SJSA1 (cell line): ENCODE data around the gene MSH5. TPM values are rescaled to one million over a fixed set of nuclear protein-coding genes. Genes with fewer than 3 reads are reported as not detected.

ENCODE experiments used
- DNase-seq, 2 experiments: peaks; one replicate each; pipeline ENCODE4 v3.0.0-alpha.2; 2015 to 2020; ENCODE audit warnings: low spot score in 2 of 2, low read depth in 1 of 2
- H3K27ac ChIP-seq: fragments of 250-450 bp; sonication (Bioruptor Pico); 2 replicates; pipeline ENCODE4 v1.5.1; 2020; ENCODE audit warnings: mild to moderate bottlenecking, moderate library complexity
- H3K27me3 ChIP-seq: fragments of 250-450 bp; sonication (Bioruptor Pico); replicated peaks from 2 replicates; pipeline ENCODE4 v1.5.1; 2020; ENCODE audit warnings: mild to moderate bottlenecking, moderate library complexity
- H3K36me3 ChIP-seq: fragments of 250-450 bp; sonication (Bioruptor Pico); 2 replicates; pipeline ENCODE4 v1.5.1; 2020; ENCODE audit warnings: mild to moderate bottlenecking
- H3K4me1 ChIP-seq: fragments of 250-450 bp; sonication (Bioruptor Pico); replicated peaks from 2 replicates; pipeline ENCODE4 v1.6.1; 2021; ENCODE audit warnings: mild to moderate bottlenecking
- H3K4me3 ChIP-seq: fragments of 250-450 bp; sonication (Bioruptor Pico); 2 replicates; pipeline ENCODE4 v1.5.1; 2020; ENCODE audit warnings: mild to moderate bottlenecking
- H3K9me3 ChIP-seq: fragments of 250-450 bp; sonication (Bioruptor Pico); replicated peaks from 2 replicates; pipeline ENCODE4 v1.5.1; 2020; ENCODE audit warnings: mild to moderate bottlenecking
- total RNA-seq: library from RNA; depleted of rRNA; stranded (reverse); fragments of >200 nt; shearing (Covaris generic); gene quantifications from 2 replicates; pipeline ENCODE4 v1.2.3, GENCODE V29; 2014

MSH5 gene
- total RNA-seq, 1 experiment from 2014 or later: 16.7 TPM

DNA sequence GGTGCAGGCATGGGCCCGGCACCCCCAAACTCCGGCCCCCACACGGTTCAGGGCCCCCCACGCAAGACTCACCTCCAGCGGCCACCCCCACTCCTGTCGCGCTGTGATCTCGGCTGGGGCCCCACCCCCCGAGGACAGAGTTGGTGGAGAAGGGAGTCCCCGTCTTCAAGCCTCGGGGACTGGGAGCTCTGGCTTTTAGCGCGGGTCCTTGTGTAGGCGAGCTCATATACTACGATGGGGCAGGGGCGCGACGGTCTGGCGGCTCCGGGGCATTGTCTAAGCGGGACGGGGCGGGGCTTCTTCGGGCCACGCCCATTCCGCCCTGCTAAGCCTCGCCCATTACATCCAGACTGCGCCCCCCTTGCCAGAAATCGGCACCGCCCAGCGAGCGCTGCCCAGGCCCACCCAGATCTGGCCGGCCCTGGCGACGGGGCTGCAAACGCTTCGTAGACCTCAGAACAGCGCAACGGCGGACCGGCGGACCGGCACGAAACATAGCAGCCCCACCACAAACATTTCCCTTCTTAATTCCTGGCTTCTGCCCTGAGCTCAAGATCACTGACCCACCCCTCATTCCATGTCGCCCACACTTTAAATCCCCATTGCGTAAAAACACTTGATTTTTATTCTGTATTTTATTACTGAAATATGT is 9.7 kb upstream of the MSH5 start:
- peaks cover 83% of the 10 kb centered on the region for H3K36me3 ChIP-seq
- peaks cover 3% of the 10 kb centered on the region for H3K9me3 ChIP-seq
- peak; percentile 94 to 95 for DNase-seq

DNA sequence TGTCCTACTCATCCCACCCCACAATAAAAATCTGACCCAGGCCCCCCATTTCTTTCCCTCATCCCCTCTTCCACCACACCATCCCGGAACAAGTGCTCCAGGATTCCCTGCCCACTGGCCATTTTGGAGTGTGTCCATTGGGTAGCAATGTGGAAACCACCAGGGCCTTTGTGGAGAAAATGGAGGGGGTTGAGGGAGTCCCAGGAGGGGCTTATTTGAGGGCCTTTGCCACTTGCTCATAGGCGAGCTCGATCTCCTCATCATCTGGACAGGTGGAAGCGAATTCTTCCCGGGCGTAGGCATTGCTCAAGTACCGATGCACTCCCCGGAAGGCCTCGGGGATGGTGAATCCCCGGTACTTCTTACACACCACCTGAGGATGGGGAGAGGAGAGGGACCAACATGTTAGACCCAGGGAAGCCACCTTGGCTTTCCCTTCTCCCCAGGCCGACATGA is 9.1 kb upstream of the MSH5 start:
- H3K27ac ChIP-seq: 0 out of 2 replicates have a peak overlapping the region, but pooled peaks have one; percentile 5
- peaks cover 31% of the 10 kb centered on the region for H3K4me1 ChIP-seq
- DNase-seq: peak in 1 of 2 experiments; percentile 22
- H3K9me3 ChIP-seq: peaks cover 3% of the 10 kb centered on the region
- H3K36me3 ChIP-seq: peaks cover 88% of the 10 kb centered on the region
- no peaks in the 10 kb centered on the region for H3K27me3 ChIP-seq
- H3K4me3 ChIP-seq: peak overlapping the region; percentile 58; the same call in 1 of the 2 replicates

More for the DNA sequence above, 9.7 kb upstream of the MSH5 start:
- Histone ChIP-seq H3K4me3 (peak overlapping the region; percentile 58), H3K27me3 (no peaks in the 10 kb centered on the region), H3K27ac (peak overlapping the region; percentile 76), H3K4me1 (peaks cover 31% of the 10 kb centered on the region)

DNA sequence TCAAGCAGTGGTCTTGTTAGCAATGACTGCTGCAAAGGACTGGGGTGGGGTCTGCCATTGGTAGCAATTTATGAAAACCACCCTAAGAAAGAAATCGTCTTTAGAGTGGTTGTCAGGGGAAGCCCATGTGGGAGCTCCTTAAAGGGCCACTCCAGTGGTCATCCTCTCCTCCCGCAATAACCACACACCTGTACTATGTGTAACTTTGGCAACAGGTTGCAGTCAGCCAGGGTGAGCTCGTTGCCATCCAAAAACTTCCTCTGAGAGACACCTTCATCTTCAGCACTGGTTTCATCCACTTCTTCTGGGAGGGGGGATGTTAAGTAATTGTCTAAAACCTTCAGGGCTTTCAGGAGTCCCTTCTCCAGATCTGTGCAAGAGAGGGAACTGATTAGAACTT is 7.8 kb upstream of the MSH5 start:
- DNase-seq: no peak
- Histone ChIP-seq H3K36me3 (peaks cover 83% of the 10 kb centered on the region), H3K4me1 (peaks cover 37% of the 10 kb centered on the region), H3K9me3 (peaks cover 3% of the 10 kb centered on the region), H3K4me3 (no peak overlapping the region), H3K27ac (no peak overlapping the region), H3K27me3 (no peaks in the 10 kb centered on the region)

DNA sequence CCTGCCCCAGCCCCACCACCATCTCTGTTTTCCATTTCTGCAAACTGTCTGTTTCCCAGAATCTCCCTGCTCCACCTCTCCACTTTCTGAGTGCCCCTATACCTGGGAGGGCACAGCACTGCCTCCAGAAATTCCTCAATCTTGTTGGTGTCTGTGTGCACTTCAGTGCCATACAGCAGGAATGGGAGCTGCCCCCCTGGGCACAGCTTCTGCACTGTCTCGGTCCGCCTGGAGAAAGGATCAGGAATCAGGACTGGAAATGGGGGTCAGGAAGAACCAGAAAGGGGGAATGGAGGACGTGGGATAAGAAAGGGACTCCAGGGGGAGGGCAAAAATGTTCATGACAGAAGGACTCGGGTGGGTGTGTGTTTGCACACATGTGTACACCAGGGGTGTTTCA is 6.1 kb upstream of the MSH5 start:
- no peak for DNase-seq
- Histone ChIP-seq H3K4me3 (peak overlapping the region; percentile 53), H3K27ac (no peak overlapping the region; the same call in 1 of the 2 replicates)

DNA sequence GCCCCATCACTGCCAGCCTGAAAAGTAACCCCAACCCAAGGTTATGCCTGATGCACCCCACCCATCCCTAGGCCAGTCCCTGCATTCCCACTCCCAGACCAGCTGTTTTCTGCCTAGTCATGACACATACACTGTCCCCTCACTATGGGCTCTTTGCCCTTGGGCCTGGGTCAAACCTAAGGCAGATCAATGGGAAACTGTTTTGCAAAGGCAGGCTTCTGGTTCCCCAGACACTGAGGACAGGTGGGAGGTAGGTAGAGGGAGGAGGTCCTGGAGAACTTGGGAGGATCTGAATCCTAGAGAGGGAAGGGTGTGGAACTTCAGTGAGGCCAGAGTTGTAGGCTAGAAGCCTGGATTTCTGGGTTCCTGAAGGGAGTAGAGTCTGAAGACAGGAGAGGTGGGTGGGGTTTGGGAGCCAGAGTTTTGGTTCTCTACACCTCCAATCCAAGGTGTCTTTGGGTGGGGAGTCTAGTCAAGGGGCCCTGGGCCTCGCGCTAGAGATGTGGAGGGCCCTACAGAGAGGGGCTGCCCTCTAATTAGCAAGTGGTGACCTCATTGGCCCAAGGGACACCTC is 5.5 kb upstream of the MSH5 start:
- no peak for DNase-seq
- Histone ChIP-seq H3K27ac (peak overlapping the region; percentile 78), H3K9me3 (peaks cover 3% of the 10 kb centered on the region), H3K4me1 (peaks cover 51% of the 10 kb centered on the region), H3K27me3 (no peaks in the 10 kb centered on the region), H3K4me3 (peak overlapping the region; percentile 53), H3K36me3 (peaks cover 64% of the 10 kb centered on the region)

More for the DNA sequence above, 6.1 kb upstream of the MSH5 start:
- Histone ChIP-seq H3K4me1 (peaks cover 52% of the 10 kb centered on the region), H3K9me3 (peaks cover 3% of the 10 kb centered on the region), H3K27me3 (no peaks in the 10 kb centered on the region), H3K36me3 (peaks cover 67% of the 10 kb centered on the region)

DNA sequence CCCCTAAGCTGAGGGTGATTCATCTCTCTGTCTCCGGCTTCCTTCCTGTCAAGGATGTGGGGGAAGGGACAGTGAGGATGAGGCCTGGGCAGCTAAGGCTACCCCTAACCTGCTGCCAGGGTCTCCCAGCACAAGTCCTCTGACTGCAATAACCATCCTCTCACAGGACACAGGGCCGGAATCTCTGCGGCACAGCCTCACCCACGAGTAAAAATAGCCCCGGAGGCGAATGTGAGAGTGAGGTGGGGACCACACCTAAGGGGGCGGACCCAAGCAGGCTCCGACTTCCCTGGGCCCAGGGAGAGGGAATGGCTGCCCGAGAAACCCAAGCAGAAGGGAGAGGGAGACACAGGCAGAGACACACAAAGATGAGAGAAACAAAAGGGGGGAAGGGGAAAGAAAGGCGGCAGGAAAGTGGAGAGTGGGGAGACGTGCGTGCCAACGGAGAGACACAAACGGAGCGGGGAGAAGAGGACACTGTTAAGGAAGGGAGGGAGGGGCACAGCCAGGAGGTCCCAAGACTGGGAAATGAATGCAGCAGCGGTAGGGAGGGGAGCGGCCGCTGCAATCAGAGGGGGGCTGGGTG is 4.9 kb upstream of the MSH5 start:
- peak; percentile 88 to 92 for DNase-seq
- peak overlapping the region; percentile 78 for H3K27ac ChIP-seq
- H3K4me3 ChIP-seq: peak overlapping the region; percentile 53
- no peaks in the 10 kb centered on the region for H3K27me3 ChIP-seq
- H3K36me3 ChIP-seq: peaks cover 62% of the 10 kb centered on the region
- H3K4me1 ChIP-seq: peaks cover 51% of the 10 kb centered on the region
- H3K9me3 ChIP-seq: peaks cover 1% of the 10 kb centered on the region

DNA sequence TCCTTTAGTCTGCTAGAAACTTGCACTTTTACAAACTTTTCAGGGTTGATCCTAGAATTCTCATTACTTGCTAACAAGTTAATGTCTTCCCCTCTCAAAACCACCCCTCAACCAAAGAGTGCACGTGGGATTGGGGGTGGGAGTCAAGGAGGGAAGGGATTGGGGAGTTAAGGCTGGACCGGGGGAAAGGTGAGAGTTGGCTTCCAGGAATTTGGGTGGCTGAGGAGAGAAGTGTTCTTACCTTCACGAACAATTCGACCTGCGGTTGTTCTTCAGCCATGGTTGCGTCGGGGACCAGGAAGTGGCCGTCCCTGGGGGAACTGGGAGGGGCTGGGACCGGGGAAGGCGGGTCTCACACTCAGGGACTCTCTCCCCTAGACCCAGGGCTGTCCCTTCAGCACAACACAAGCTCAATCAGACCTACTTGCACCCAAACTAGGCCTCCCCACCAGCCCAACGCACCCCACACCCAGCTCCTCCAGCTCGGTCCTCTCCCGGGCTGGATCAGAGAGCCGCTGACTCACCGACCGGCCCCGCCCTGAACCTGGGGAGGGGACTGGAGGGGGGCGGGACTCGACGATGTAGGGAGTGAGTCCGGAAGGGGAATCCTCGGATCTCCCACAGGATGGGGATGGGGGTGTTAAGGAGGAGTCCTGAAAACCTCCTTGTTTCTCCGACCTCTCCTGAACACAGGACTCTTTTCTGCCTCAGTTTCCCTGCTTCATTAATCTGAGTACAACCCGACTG is 3.6 kb upstream of the MSH5 start, which contains the start of gene CLIC1:
TSS of gene CLIC1 (minus strand) at position 510 of the 747 bp plus-strand sequence. CDS start at position 280, 230 bp downstream.
- H3K27ac ChIP-seq: peak within 1 kb of the TSS; percentile 94
- no peaks in the 10 kb centered on the region for H3K9me3 ChIP-seq
- H3K4me1 ChIP-seq: peaks cover 48% of the 10 kb centered on the region
- DNase-seq: peak; percentile 93 to 95
- H3K4me3 ChIP-seq: peak within 1 kb of the TSS; percentile 53
- H3K27me3 ChIP-seq: no peaks in the 10 kb centered on the region
- H3K36me3 ChIP-seq: peaks cover 52% of the 10 kb centered on the region

DNA sequence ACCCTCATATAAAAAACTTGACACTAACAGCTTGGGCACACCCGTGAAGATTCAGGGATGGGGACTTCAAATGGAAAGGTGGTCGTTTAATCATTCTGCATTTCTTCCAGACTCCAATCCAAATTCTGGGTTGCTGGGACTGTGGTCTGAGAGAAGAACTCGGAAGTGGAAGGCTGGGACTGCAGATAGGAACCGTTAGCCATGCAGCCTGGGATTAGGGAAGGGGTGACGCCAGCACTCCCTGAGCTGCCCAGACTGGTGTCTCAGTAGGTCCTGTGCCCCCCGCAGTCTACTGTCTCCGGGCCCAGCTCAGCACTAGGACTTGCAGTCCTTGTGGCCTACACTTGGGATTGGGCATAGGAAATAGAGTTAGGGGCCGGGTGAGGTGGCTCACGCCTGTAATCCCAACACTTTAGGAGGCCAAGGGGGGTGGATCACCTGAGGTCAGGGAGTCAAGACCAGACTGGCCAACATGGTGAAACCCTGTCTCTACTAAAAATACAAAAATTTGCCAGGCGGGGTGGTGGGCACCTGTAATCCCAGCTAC is 3.0 kb upstream of the MSH5 start:
- Histone ChIP-seq H3K4me3 (peak overlapping the region; percentile 53), H3K27me3 (no peaks in the 10 kb centered on the region), H3K36me3 (peaks cover 52% of the 10 kb centered on the region), H3K27ac (peak overlapping the region; percentile 78), H3K4me1 (peaks cover 48% of the 10 kb centered on the region), H3K9me3 (no peaks in the 10 kb centered on the region)
- no peak for DNase-seq

DNA sequence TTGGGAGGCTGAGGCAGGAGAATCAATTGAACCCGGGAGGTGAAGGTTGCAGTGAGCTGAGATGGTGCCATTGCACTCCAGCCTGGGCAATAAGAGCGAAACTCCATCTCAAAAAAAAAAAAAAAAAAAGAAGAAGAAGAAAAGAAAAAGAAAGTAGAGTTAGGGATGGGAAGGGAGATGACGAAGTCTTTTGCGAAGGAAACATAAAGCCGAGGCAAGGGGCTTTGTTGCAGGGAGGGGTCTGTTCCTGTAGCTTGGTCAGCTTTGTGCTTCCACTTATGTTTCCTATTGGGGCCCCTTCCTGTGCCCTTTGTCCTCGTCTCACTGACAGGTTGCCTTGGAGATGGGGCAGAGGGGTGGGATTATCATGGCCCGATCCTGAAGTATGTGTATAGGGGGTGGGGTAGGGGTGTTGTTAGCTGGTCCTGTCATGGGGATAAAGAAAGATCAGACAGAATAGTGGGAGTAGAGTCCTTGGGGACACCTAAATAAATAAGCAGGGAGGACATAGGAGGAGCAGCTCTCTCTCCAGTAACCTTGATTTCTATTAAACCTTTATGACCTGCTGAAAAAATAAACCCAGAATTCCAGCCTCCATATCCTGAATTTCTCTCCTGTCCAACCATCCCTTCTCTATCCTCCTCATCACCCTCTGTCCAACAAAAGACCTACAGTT is 2.4 kb upstream of the MSH5 start:
- no peak overlapping the region for H3K4me3 ChIP-seq
- no peaks in the 10 kb centered on the region for H3K9me3 ChIP-seq
- peaks cover 52% of the 10 kb centered on the region for H3K36me3 ChIP-seq
- no peak for DNase-seq
- peak overlapping the region; percentile 94 for H3K27ac ChIP-seq
- H3K4me1 ChIP-seq: peaks cover 48% of the 10 kb centered on the region
- H3K27me3 ChIP-seq: no peaks in the 10 kb centered on the region

DNA sequence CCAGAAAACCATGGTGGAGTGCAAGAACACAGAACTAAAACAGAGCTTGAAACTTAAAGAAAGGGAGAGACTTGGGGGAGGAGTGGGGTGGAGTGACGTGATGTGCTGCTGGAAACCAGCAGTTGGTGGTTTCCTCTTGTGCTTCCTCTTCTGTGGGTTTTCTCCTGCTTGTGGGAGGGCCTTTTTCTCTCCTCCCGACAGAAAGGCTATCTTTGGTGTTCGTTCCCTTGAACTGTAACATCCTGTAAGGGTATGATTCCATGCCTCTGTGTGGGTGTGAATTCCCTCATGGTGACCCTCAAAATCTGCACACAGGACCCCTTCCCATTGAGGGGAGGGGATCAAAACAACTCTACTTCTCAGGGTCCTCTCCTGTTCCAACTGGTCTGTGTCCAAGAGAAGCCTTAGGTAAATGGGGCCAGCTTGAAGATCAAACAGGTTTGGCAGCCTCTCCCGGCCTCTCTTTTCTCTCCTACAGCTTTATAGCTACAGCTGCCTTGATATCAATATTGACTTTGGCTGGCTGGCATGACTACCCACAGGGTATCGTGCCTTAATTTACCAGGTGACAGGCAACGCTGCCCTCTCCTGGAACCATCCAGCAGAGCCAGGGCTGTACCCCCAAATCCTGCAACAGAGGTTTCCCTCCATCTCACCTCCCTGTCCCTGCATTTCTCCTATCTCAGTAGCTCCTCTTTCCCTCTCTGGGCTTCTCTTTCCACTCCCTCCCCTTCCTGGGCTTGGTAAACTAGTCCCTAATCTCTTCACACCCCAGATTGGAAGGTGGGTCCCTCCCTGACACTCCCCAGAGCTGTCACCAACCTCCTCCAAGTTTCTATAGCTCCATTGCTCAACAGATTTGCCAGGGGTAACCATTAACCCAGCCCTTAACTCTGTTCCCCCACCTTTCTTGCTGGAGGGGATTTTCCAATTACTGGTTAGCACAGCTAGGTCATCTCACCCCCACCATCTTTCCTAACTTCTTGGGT is 1.5 kb upstream of the MSH5 start:
- Histone ChIP-seq H3K27me3 (no peaks in the 10 kb centered on the region), H3K4me3 (no peak overlapping the region; the same call in 1 of the 2 replicates), H3K4me1 (peaks cover 48% of the 10 kb centered on the region), H3K36me3 (peaks cover 52% of the 10 kb centered on the region), H3K27ac (peak overlapping the region; percentile 94), H3K9me3 (no peaks in the 10 kb centered on the region)
- peak; percentile 83 to 89 for DNase-seq

DNA sequence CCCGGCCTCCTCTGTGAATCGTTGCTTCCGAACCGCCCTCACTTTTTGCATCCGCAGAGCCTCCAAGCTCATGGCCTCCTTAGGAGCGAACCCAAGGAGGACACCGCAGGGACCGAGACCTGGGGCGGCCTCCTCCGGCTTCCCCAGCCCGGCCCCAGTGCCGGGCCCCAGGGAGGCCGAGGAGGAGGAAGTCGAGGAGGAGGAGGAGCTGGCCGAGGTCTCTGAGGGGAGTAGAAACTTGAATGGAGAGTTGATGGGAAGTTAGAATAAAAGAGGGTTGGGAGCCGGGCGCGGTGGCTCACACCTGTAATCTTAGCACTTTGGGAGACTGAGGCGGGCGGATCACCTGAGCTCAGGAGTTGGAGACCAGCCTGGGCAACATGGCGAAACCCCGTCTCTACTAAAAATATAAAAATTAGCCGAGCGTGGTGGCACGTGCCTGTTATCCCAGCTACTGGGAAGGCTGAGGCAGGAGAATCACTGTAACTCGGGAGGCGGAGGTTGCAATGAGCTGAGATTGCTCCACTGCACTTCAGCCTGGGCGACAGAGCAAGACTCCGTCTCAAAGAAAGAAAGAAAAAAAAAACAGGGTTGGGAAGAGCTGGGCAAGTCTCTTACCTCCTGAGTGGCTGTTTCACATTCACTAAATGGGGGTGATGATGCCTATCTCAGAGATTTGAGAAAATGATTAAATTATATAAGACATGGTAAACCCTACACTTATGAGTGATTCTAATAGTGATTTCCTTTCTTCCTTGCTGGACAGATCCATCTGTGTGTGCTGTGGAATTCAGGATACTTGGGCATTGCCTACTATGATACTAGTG is 805 bp downstream of the MSH5 start:
- Histone ChIP-seq H3K36me3 (peaks cover 37% of the 10 kb centered on the region), H3K27ac (peak overlapping the region; percentile 74), H3K4me1 (peaks cover 36% of the 10 kb centered on the region), H3K9me3 (no peaks in the 10 kb centered on the region), H3K27me3 (no peaks in the 10 kb centered on the region), H3K4me3 (peak overlapping the region; percentile 57)
- DNase-seq: no peak
